T-helper 2 cell treated with Interferon-gamma antibody and Interleukin-4, amounts not matched to agents 5 μg/mL and 100 μg/mL, for 36 hours (primary cell): ENCODE measurements around the gene SHFL.

Experiments used
- DNase-seq: peaks from one replicate; pipeline ENCODE4 v3.0.0; 2021; ENCODE audit warnings: low spot score
- H3K27ac Mint-ChIP-seq: one replicate; pipeline ENCODE4 v1.8.0; 2021; ENCODE audit warnings: mild to moderate bottlenecking, mixed read lengths
- H3K27me3 Mint-ChIP-seq: one replicate; pipeline ENCODE4 v1.8.0; 2021; ENCODE audit warnings: low read depth, mixed read lengths
- H3K36me3 Mint-ChIP-seq: one replicate; pipeline ENCODE4 v1.8.0; 2021; ENCODE audit warnings: low read depth, mixed read lengths
- H3K4me1 Mint-ChIP-seq: one replicate; pipeline ENCODE4 v1.8.0; 2021; ENCODE audit warnings: low read depth, mixed read lengths
- H3K4me3 Mint-ChIP-seq: one replicate; pipeline ENCODE4 v1.8.0; 2022; ENCODE audit warnings: mild to moderate bottlenecking, moderate library complexity, mixed read lengths
- H3K9me3 Mint-ChIP-seq: one replicate; pipeline ENCODE4 v1.8.0; 2021; ENCODE audit warnings: mixed read lengths

The SHFL gene

DNA sequence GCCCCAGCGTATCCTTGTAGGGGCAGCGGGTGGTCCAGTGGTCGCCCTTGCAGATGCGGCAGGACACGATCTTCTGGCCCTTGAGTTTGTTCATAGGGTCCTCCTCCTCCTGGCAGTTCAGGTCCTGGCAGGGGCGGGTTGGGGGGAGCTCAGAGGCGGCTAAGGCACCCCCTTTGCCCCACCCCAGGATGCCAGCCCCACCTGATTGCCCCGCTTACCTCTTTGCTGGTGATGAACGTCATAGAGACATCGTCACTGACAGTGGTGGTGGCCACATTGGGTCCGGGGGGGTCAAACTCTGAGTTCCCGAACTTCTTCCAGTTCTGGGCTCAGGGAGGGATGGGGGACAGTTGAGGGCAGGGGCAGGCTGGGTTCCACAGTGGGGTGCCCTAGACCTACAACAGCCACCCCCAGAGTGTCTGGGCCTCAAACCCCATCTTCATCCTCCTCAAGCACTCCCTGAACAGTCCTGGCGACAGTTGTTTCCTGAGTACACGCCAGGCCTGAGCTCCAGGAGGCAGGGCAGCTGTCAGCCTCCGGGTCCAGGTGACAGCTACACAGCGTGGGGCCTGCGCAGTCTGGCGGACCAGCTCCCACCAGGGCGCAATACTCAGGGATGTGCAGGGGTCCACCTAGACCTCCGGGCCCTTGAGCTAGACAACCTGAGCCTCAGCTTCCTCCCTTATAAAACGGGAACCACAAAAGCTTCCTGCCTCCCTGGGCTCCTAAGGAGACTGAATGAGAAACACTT, 30.9 kb downstream of the SHFL start:
- peaks cover 19% of the 10 kb centered on the region for H3K4me1 Mint-ChIP-seq
- no peaks in the 10 kb centered on the region for H3K9me3 Mint-ChIP-seq
- peak overlapping the region; percentile 2 for H3K4me3 Mint-ChIP-seq
- H3K27me3 Mint-ChIP-seq = no peaks in the 10 kb centered on the region
- DNase-seq = no peak
- H3K27ac Mint-ChIP-seq = no peak overlapping the region
- H3K36me3 Mint-ChIP-seq = peaks cover 38% of the 10 kb centered on the region

DNA sequence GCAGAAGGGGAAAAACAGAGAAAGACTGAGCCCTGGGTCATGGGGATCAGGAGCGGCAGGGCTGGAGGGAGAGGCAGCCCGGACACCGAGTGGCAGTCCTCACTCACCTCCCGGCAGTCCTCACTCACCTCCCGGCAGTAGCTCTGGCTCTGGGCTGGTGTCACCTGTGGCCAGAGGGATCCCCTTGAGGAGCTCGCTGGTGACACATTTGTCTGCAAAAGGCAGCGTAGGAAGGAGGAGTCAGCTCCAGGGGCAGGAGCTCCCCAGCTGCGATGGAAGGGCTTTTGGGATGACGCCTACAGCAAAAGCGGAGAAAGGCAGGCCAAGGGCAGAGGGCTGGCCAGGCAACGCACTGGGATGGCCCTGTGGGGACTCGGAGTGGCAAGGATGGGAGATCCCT, 32.8 kb downstream of the SHFL start:
- Mint-ChIP-seq H3K27me3 (no peaks in the 10 kb centered on the region), H3K4me1 (peaks cover 9% of the 10 kb centered on the region), H3K9me3 (no peaks in the 10 kb centered on the region), H3K36me3 (peaks cover 32% of the 10 kb centered on the region), H3K27ac (peak overlapping the region; percentile 79), H3K4me3 (peak overlapping the region; percentile 88)
- DNase-seq = no peak

GRCh38 chr19:10120538-10121189, 34.5 kb downstream of the SHFL start:
- Mint-ChIP-seq H3K27me3 (no peaks in the 10 kb centered on the region), H3K36me3 (peaks cover 27% of the 10 kb centered on the region), H3K4me1 (peaks cover 9% of the 10 kb centered on the region), H3K9me3 (no peaks in the 10 kb centered on the region), H3K4me3 (no peak overlapping the region), H3K27ac (no peak overlapping the region)
- DNase-seq = no peak

DNA sequence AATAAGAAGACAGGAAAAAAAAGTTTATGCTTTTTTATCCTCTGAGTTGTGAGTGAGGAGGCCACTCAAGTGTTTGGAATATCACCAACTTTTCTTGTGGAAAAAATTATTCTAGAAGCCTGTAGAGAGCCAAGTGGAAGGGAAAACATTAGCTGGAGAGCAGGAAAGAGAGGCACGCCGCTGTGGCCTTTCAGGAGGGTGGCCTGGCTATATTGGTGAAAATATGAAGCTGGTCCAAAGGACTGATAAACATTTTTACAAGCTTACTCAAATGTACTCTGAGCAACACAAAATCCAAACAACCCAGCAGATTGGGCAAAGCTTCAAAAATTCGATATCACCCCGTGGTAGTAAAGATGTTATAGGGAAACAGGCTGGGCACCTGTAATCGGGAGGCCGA, 35.9 kb downstream of the SHFL start:
- DNase-seq = no peak
- H3K9me3 Mint-ChIP-seq = no peaks in the 10 kb centered on the region
- H3K36me3 Mint-ChIP-seq = peaks cover 20% of the 10 kb centered on the region
- H3K4me1 Mint-ChIP-seq = peaks cover 7% of the 10 kb centered on the region
- no peak overlapping the region for H3K4me3 Mint-ChIP-seq
- no peaks in the 10 kb centered on the region for H3K27me3 Mint-ChIP-seq
- no peak overlapping the region for H3K27ac Mint-ChIP-seq

GRCh38 chr19:10124429-10124828, 38.3 kb downstream of the SHFL start:
- Mint-ChIP-seq H3K4me1 (peaks cover 3% of the 10 kb centered on the region), H3K4me3 (no peak overlapping the region), H3K27ac (no peak overlapping the region), H3K36me3 (peaks cover 13% of the 10 kb centered on the region), H3K27me3 (no peaks in the 10 kb centered on the region), H3K9me3 (no peaks in the 10 kb centered on the region)
- DNase-seq = no peak

DNA sequence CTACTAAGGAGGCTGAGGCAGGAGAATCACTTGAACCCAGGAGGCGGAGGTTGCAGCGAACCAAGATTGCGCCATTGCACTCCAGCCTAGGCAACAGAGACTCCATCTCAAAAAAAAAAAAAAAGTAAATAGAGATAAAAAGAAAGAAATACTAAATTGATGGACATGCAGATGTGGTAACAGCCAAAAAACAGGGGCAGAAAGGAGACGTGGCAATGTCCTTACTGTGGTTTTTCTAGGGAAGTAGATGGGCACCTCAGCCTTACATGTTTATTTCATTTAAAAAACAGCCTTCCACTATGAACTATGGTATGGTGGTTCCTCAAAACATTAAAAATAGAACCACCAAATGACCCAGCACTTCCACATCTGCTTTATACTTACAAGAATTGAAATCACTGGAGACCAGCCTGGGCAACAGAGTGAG, 40.1 kb downstream of the SHFL start:
- Mint-ChIP-seq H3K4me1 (no peaks in the 10 kb centered on the region), H3K27ac (no peak overlapping the region), H3K9me3 (no peaks in the 10 kb centered on the region), H3K4me3 (no peak overlapping the region), H3K36me3 (peaks cover 13% of the 10 kb centered on the region), H3K27me3 (no peaks in the 10 kb centered on the region)
- DNase-seq = no peak

- Mint-ChIP-seq H3K27ac (no peak overlapping the region), H3K4me3 (no peak overlapping the region)
- DNase-seq = no peak
Measured at GRCh38 chr19:10132905-10133304, 46.8 kb downstream of the SHFL start.

GRCh38 chr19:10133596-10133995, 47.5 kb downstream of the SHFL start:
- Mint-ChIP-seq H3K4me1 (no peaks in the 10 kb centered on the region), H3K9me3 (no peaks in the 10 kb centered on the region), H3K36me3 (peaks cover 33% of the 10 kb centered on the region)

More at GRCh38 chr19:10132905-10133304, 46.8 kb downstream of the SHFL start:
- Mint-ChIP-seq H3K36me3 (peaks cover 32% of the 10 kb centered on the region), H3K4me1 (no peaks in the 10 kb centered on the region), H3K27me3 (no peaks in the 10 kb centered on the region), H3K9me3 (no peaks in the 10 kb centered on the region)

DNA sequence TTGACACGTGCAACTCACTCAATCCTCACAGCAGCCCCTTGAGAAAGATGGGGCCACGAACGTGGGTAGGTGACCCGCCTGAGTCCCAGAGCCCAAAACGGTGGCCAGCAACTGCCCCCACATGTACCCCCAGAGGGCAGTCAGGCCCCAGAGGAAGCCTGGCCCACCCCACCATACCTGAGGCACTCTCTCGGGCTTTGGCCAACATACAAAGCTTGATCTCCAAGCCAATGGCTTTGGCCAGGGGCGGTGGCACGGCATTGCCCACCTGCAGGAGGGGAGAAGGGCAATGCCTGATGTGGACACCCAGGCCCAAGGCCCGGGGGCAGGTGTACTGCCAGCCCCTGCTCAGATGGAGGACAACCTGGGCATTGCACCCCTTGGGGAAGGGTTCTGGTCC, 47.9 kb downstream of the SHFL start:
- H3K4me3 Mint-ChIP-seq = no peak overlapping the region
- peaks cover 37% of the 10 kb centered on the region for H3K36me3 Mint-ChIP-seq
- H3K27ac Mint-ChIP-seq = no peak overlapping the region

More at GRCh38 chr19:10133596-10133995, 47.5 kb downstream of the SHFL start:
- no peaks in the 10 kb centered on the region for H3K27me3 Mint-ChIP-seq
- H3K27ac Mint-ChIP-seq = no peak overlapping the region
- no peak for DNase-seq
- H3K4me3 Mint-ChIP-seq = no peak overlapping the region

DNA sequence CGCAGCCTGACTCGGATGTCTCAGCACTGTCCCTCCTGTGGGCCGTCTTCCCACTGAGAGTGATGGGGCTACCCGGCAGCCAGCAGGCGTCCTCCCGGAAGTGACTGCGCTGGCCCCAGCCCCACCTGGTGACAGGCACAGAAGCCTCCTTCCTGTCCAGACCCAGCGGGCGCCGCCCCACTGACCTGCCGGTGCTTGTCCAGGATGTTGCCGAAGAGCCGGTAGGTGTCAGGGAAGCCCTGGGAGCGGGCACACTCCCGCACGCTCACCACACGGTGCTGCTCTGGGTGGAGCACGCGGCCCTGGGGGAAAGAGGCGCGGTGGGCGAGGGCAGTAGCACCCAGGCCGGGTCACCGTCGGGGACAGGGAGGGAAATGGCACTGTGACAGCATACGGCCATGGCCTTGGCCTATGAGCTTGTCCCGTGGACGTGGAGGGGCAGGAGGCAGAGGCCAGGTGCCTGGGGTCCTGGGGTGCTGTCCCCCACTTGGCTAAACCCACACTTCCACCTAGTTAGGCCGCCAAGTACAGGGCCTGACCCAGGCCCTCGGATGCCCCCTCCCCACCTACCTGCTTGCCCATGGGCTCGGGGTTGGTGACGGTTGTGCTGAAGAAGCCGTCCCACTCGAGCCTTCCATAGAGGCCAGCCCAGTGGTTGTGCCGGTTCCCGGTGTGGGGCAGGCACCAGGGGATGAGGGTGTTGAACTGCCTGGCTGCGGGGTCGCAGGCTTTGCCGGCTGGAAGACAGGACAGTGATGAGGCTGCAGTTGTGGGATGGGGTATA, 49.6 kb downstream of the SHFL start:
- no peaks in the 10 kb centered on the region for H3K9me3 Mint-ChIP-seq
- H3K4me3 Mint-ChIP-seq = no peak overlapping the region
- H3K27ac Mint-ChIP-seq = no peak overlapping the region
- H3K4me1 Mint-ChIP-seq = no peaks in the 10 kb centered on the region
- DNase-seq = no peak
- H3K27me3 Mint-ChIP-seq = no peaks in the 10 kb centered on the region
- H3K36me3 Mint-ChIP-seq = peaks cover 45% of the 10 kb centered on the region

More for the DNA sequence above, 47.9 kb downstream of the SHFL start:
- H3K9me3 Mint-ChIP-seq = no peaks in the 10 kb centered on the region
- no peaks in the 10 kb centered on the region for H3K27me3 Mint-ChIP-seq
- H3K4me1 Mint-ChIP-seq = no peaks in the 10 kb centered on the region
- DNase-seq = no peak

DNA sequence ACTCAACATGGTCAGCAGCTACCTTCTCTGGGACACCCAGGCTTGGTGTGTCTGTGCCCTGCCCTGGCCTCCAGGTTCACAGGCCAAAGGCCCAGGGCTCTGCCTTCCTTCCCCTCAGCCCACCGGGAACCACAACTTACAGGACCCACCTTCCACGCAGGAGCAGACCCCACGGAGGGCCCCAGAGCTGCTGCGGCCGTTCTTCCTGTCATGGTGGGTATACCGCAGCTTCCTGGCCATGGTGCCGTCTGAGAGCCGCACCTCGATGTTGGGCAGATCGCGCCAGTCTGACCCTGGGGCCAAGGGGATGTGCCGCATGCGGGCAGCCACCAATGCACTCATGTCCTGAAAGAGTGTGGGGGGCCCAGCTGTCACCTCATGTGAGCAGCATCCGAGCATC, 50.8 kb downstream of the SHFL start:
- no peaks in the 10 kb centered on the region for H3K27me3 Mint-ChIP-seq
- no peaks in the 10 kb centered on the region for H3K9me3 Mint-ChIP-seq
- no peaks in the 10 kb centered on the region for H3K4me1 Mint-ChIP-seq
- H3K4me3 Mint-ChIP-seq = no peak overlapping the region
- H3K27ac Mint-ChIP-seq = no peak overlapping the region
- peaks cover 52% of the 10 kb centered on the region for H3K36me3 Mint-ChIP-seq
- DNase-seq = no peak

GRCh38 chr19:10137751-10138682, 51.9 kb downstream of the SHFL start:
- Mint-ChIP-seq H3K4me3 (no peak overlapping the region), H3K4me1 (peaks cover 6% of the 10 kb centered on the region), H3K27me3 (no peaks in the 10 kb centered on the region), H3K27ac (no peak overlapping the region), H3K36me3 (peaks cover 56% of the 10 kb centered on the region), H3K9me3 (no peaks in the 10 kb centered on the region)
- no peak for DNase-seq
